K562 (cell line): ENCODE data around the gene FOS. TPM values are rescaled to one million over a fixed set of nuclear protein-coding genes. Genes with fewer than 3 reads are reported as not detected.

Source experiments
- ARID1B ChIP-seq: fragments of 450-650 bp; IDR thresholded peaks from 2 replicates; pipeline ENCODE4 v1.6.1; 2016; ENCODE audit warnings: antibody characterized with exemption, mild to moderate bottlenecking, inconsistent platforms
- CBFA2T2 ChIP-seq: fragments of 450-650 bp; conservative IDR thresholded peaks from 2 replicates; pipeline ENCODE4 v1.6.1; 2017; ENCODE audit warnings: mild to moderate bottlenecking
- CBX8 ChIP-seq: fragments of 200-600 bp; sonication (generic); IDR thresholded peaks from 2 replicates; pipeline ENCODE4 v1.6.1; 2012; ENCODE audit warnings: borderline replicate concordance, mixed run types, low read depth, mild to moderate bottlenecking, moderate library complexity, mixed read lengths, low read length, control low read depth, inconsistent platforms; ENCODE audit not compliant: poor library complexity, severe bottlenecking; ENCODE audit errors: extremely low read depth
- DIDO1 ChIP-seq: fragments of 450-650 bp; IDR thresholded peaks from 2 replicates; pipeline ENCODE4 v1.6.1; 2016; ENCODE audit warnings: low read depth, missing biosample characterization, missing genetic modification characterization
- ESRRA ChIP-seq: fragments of 450-650 bp; IDR thresholded peaks from 2 replicates; pipeline ENCODE4 v1.6.1; 2014; ENCODE audit warnings: low read depth, mild to moderate bottlenecking, moderate library complexity, borderline replicate concordance
- ESRRB ChIP-seq: fragments of 250-450 bp; sonication (Bioruptor Pico); IDR thresholded peaks from 2 replicates; pipeline ENCODE4 v1.5.0; 2020; ENCODE audit warnings: mild to moderate bottlenecking, moderate library complexity, borderline replicate concordance
- IRF2 ChIP-seq: sonication (generic); formaldehyde crosslinking; IDR thresholded peaks from 2 replicates; pipeline ENCODE4 v1.8.1; 2022; ENCODE audit warnings: mild to moderate bottlenecking, missing genetic modification reagents
- KLF16 ChIP-seq: IDR thresholded peaks from 2 replicates; pipeline ENCODE4 v1.6.1; 2016; ENCODE audit warnings: antibody characterized with exemption
- LARP7 ChIP-seq: fragments of 450-650 bp; IDR thresholded peaks from 2 replicates; pipeline ENCODE4 v1.6.1; 2016
- LEF1 ChIP-seq: fragments of 450-650 bp; IDR thresholded peaks from 2 replicates; pipeline ENCODE4 v1.6.1; 2016; ENCODE audit warnings: mild to moderate bottlenecking
- MITF ChIP-seq: IDR thresholded peaks from 2 replicates; pipeline ENCODE4 v1.6.1; 2014; ENCODE audit warnings: antibody characterized with exemption
- MXI1 ChIP-seq: IDR thresholded peaks from 2 replicates; pipeline ENCODE4 v1.6.1; 2011; ENCODE audit warnings: low read depth, mild to moderate bottlenecking, improper control_type of control experiment, low read length
- NFIC ChIP-seq: fragments of 450-650 bp; IDR thresholded peaks from 2 replicates; pipeline ENCODE4 v1.6.1; 2017; ENCODE audit warnings: mild to moderate bottlenecking, inconsistent platforms
- NR1H2 ChIP-seq: sonication (generic); formaldehyde crosslinking; IDR thresholded peaks from 2 replicates; pipeline ENCODE4 v1.4.0; 2020; ENCODE audit warnings: mild to moderate bottlenecking, missing genetic modification reagents
- PRPF4 ChIP-seq: fragments of 200-400 bp; formaldehyde crosslinking; IDR thresholded peaks from one replicate; pipeline ENCODE4 v1.6.1; 2017; ENCODE audit warnings: low read length, low read depth, mild to moderate bottlenecking; ENCODE audit not compliant: insufficient read depth, poor library complexity, severe bottlenecking
- SMARCC2 ChIP-seq: fragments of 450-650 bp; IDR thresholded peaks from 2 replicates; pipeline ENCODE4 v1.6.1; 2017; ENCODE audit warnings: antibody characterized with exemption, moderate library complexity, mild to moderate bottlenecking, low read depth
- THRB ChIP-seq: fragments of 450-650 bp; formaldehyde crosslinking; conservative IDR thresholded peaks from 2 replicates; pipeline ENCODE4 v1.4.0; 2022; ENCODE audit warnings: mild to moderate bottlenecking, missing genetic modification characterization
- UBTF ChIP-seq, 2 experiments: IDR thresholded peaks; 2 replicates each; pipeline ENCODE4 v1.6.1; 2012; ENCODE audit warnings: improper control_type of control experiment in 2 of 2, low read depth in 2 of 2, low read length in 2 of 2, borderline replicate concordance in 1 of 2
- USF2 ChIP-seq: sonication (generic); formaldehyde crosslinking; IDR thresholded peaks from 2 replicates; pipeline ENCODE4 v1.5.0; 2020; ENCODE audit warnings: missing genetic modification reagents
- ZBED1 ChIP-seq: IDR thresholded peaks from 2 replicates; pipeline ENCODE4 v1.6.1; 2014
- ZBTB2 ChIP-seq: fragments of 450-650 bp; IDR thresholded peaks from 2 replicates; pipeline ENCODE4 v1.6.1; 2016; ENCODE audit warnings: antibody characterized with exemption
- ZBTB7A ChIP-seq: IDR thresholded peaks from 2 replicates; pipeline ENCODE4 v1.6.1; 2011; ENCODE audit warnings: low read depth, mild to moderate bottlenecking, low read length, moderate library complexity, borderline replicate concordance; ENCODE audit not compliant: control insufficient read depth
- ZEB2 ChIP-seq: fragments of 450-650 bp; IDR thresholded peaks from 2 replicates; pipeline ENCODE4 v1.6.1; 2016
- ZNF311 ChIP-seq: fragments of 250-450 bp; sonication (Bioruptor Pico); IDR thresholded peaks from 2 replicates; pipeline ENCODE4 v1.4.0; 2020; ENCODE audit warnings: mild to moderate bottlenecking, moderate library complexity
- polyA plus RNA-seq, 8 experiments: library from polyadenylated mRNA; depleted of rRNA in 4 of 8; stranded (reverse) in 5 of 8; unstranded in 3 of 8; fragments of >200 nt; fragmentation: Nextera tagmentation in 2 of 8; fragmentation: Illumina TruSeq in 1 of 8; extraction: Ambion mirVana in 2 of 8; extraction: Trizol in 1 of 8; gene quantifications; 2 replicates each; pipeline versions ENCODE4 v1.2.1 to v1.2.3, GENCODE V29; 2011 to 2014; ENCODE audit warnings: inconsistent platforms in 1 of 8, missing spikeins in 1 of 8
- total RNA-seq, 7 experiments: library from RNA; depleted of rRNA in 6 of 7; stranded (reverse); fragments of >200 nt in 6 of 7; fragmentation: Illumina TruSeq in 2 of 7; extraction: Trizol in 2 of 7; gene quantifications; 2 replicates each; pipeline versions ENCODE4 v1.2.1 to v1.2.3, GENCODE V29; 2011 to 2021; ENCODE audit warnings: low replicate concordance in 1 of 7

The FOS gene
- total and polyA plus RNA-seq, 9 of the 15 experiments (the other 6 are each of a cell fraction or from before 2014, with no cell fraction given) = 0.54 to 13.8 (median 8.9) TPM

- no peak for TF ChIP-seq UBTF (IDR thresholded peaks at IDR 0.05; ENCODE audit: borderline replicate concordance in 1 of 2, low read depth in 2 of 2, low read length in 2 of 2)
- no peak for TF ChIP-seq MXI1
- no peak for TF ChIP-seq IRF2 (CRISPR knock-in tag)
- TF ChIP-seq ESRRA = peak; percentile 13; the same call in 1 of the 2 replicates
- TF ChIP-seq PRPF4 = no peak
- TF ChIP-seq CBFA2T2 = peak; percentile 79
- TF ChIP-seq MITF = no peak
- no peak for TF ChIP-seq ZBTB2
- TF ChIP-seq ZBTB7A = no peak
- no peak for TF ChIP-seq LARP7
- no peak for TF ChIP-seq ZNF311 (CRISPR knock-in tag)
- TF ChIP-seq ZBED1 = no peak
- no peak for TF ChIP-seq USF2 (CRISPR knock-in tag)
- TF ChIP-seq THRB (CRISPR knock-in tag) = no peak
- peak; percentile 48 for TF ChIP-seq NFIC
- no peak for TF ChIP-seq DIDO1 (tag)
- TF ChIP-seq ARID1B = peak; percentile 84
- TF ChIP-seq KLF16 = peak; percentile 66; the same call in 1 of the 2 replicates
- peak; percentile 59; the same call in 1 of the 2 replicates for TF ChIP-seq ZEB2
- no peak for TF ChIP-seq LEF1
- TF ChIP-seq ESRRB (CRISPR knock-in tag) = no peak
- TF ChIP-seq SMARCC2 = no peak
- TF ChIP-seq CBX8 = no peak
- no peak for TF ChIP-seq NR1H2
Measured at GRCh38 chr14:75229661-75230139, 48.9 kb upstream of the FOS start (continued).
